Breast epithelium (tissue), 3 donors: Measurements from ENCODE around the gene ZNF618.

Source experiments
- POLR2AphosphoS5 ChIP-seq, 3 donors: sonication (generic); formaldehyde crosslinking; IDR thresholded peaks; one replicate each; pipeline ENCODE4 v1.6.1; 2017; ENCODE audit warnings: antibody characterized with exemption in 3 of 3
- TF ChIP-seq, protein P1 (sequence below), 3 donors: fragments of 450-650 bp; IDR thresholded peaks; one replicate each; pipeline ENCODE4 v1.5.1; 2016 to 2017; ENCODE audit warnings: antibody characterized with exemption in 3 of 3, mild to moderate bottlenecking in 3 of 3, moderate library complexity in 3 of 3

DNA sequence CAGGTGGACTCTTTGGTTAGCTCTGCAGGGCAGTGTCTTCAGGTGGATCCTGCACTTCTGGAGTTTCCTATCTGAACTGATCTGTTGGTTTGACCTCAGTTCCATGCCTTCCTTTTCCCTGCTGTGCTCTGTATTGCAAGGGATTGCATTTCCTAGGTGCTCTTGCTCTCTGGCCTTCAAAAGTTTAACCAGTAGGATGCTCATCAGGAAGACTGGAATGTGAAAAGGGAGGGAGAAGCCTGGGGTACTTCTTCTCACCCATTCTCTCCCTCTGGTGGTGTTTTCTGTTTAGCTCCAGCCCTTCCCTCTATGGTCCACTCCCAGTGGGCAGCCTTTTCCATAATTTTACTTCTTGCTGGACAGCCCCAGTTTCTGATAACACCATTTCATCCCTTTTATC, 78.5 kb downstream of the ZNF618 start:
- no peak for TF ChIP-seq POLR2AphosphoS5 (IDR thresholded peaks at IDR 0.05)
- TF ChIP-seq, protein P1, sequence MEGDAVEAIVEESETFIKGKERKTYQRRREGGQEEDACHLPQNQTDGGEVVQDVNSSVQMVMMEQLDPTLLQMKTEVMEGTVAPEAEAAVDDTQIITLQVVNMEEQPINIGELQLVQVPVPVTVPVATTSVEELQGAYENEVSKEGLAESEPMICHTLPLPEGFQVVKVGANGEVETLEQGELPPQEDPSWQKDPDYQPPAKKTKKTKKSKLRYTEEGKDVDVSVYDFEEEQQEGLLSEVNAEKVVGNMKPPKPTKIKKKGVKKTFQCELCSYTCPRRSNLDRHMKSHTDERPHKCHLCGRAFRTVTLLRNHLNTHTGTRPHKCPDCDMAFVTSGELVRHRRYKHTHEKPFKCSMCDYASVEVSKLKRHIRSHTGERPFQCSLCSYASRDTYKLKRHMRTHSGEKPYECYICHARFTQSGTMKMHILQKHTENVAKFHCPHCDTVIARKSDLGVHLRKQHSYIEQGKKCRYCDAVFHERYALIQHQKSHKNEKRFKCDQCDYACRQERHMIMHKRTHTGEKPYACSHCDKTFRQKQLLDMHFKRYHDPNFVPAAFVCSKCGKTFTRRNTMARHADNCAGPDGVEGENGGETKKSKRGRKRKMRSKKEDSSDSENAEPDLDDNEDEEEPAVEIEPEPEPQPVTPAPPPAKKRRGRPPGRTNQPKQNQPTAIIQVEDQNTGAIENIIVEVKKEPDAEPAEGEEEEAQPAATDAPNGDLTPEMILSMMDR (IDR thresholded peaks at IDR 0.05), result no peak
